AG09309 (cell line): Measurements from ENCODE around the gene HOATZ.

Source experiments
- DNase-seq: peaks from one replicate; pipeline ENCODE4 v3.0.0-alpha.2; 2010; ENCODE audit warnings: low read depth
- H3K4me3 ChIP-seq: 2 replicates; pipeline ENCODE4 v1.5.1; 2011; ENCODE audit warnings: mild to moderate bottlenecking, low read depth, low read length, moderate library complexity; ENCODE audit not compliant: control insufficient read depth
- CTCF ChIP-seq: IDR thresholded peaks from 2 replicates; pipeline ENCODE4 v1.5.1; 2011; ENCODE audit warnings: mild to moderate bottlenecking, low read depth, low read length, inconsistent platforms; ENCODE audit not compliant: insufficient read depth, control insufficient read depth; ENCODE audit errors: missing control alignments

Gene HOATZ

GRCh38 chr11:111577821-111578220, 63.2 kb downstream of the HOATZ start:
- no peak for DNase-seq
- TF ChIP-seq CTCF, result no peak
- H3K4me3 ChIP-seq, result no peak overlapping the region

- no peak overlapping the region for H3K4me3 ChIP-seq
- no peak for TF ChIP-seq CTCF
- DNase-seq, result no peak
These were observed 66.8 kb downstream of the HOATZ start for GRCh38 chr11:111581341-111581740.

GRCh38 chr11:111582163-111582562, 67.6 kb downstream of the HOATZ start:
- no peak for DNase-seq
- no peak overlapping the region for H3K4me3 ChIP-seq
- TF ChIP-seq CTCF, result no peak

GRCh38 chr11:111582881-111583280, 68.3 kb downstream of the HOATZ start:
- no peak for DNase-seq
- H3K4me3 ChIP-seq, result no peak overlapping the region
- no peak for TF ChIP-seq CTCF

GRCh38 chr11:111585371-111585770, 70.8 kb downstream of the HOATZ start:
- H3K4me3 ChIP-seq, result no peak overlapping the region
- DNase-seq, result no peak
- TF ChIP-seq CTCF, result no peak

- no peak for DNase-seq
- H3K4me3 ChIP-seq, result no peak overlapping the region
- TF ChIP-seq CTCF, result peak; percentile 61
These were observed 71.8 kb downstream of the HOATZ start for GRCh38 chr11:111586388-111586831.
